Amniotic epithelial cell (primary cell): Measurements from ENCODE around the gene SIK2.

ENCODE experiments used
- DNase-seq: peaks from one replicate; pipeline ENCODE4 v3.0.0-alpha.2; 2010; ENCODE audit warnings: low read depth

SIK2 gene

GRCh38 chr11:111659201-111660115 lies 57.2 kb downstream of the SIK2 start:
- no peak for DNase-seq

- DNase-seq: peak; percentile 23
Observed at GRCh38 chr11:111660822-111661221, 58.6 kb downstream of the SIK2 start.

DNA sequence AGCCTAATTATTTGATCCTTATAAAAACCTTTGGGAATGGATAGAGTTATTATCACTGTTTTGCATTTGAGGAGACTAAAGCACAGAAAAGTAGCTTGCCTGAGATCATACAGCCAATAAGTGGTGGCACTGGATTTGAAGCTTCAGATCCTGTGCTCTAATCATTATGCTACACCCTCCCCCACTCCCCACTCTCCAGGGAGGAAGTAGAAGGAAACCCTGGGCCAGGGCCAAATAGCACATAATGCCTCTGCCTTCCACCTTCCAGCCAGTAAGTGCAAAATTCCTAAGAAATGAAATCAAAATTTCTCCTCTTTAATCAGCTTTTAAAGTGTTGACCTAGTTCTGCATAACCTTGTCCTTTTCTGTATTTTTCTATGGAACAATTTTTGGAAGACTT lies 61.6 kb downstream of the SIK2 start:
- DNase-seq: peak; percentile 20

DNA sequence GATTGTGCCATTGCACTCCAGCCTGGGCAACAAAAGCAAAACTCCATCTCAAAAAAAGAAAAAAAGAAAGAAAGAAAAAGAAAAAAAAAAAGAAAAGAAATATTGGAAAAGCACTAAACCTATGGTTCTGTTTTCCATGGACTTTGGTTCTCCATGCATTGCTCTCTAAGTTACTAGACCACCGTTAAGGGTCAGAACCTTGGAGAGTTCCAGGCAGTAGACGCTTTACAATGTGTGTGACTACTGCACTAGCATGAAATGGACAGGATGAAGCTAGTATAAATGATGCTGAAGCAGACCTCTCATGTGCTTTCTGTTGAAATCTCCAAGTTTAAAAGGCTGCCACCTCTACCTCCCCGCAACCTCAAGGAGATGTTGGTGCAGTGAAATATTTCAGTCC lies 63.5 kb downstream of the SIK2 start:
- peak; percentile 69 for DNase-seq

DNA sequence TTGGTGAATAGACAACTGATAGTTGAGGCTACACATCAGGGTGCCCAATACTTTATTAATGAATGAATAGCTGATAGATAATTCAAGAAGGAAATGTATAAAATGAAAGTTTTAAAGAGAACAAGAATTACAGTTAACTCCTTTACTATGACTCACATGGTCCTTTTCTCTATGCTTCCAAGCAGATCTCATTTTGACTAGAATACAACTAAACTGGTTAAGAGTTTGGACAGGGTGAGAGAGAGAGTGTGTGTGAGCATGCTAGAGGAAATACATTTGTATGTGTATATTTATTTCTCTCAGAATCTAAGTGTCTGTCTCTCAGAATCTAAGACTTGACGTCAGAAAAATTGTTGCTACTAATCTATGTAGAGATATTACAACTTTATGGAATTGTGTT lies 66.7 kb downstream of the SIK2 start:
- no peak for DNase-seq

DNA sequence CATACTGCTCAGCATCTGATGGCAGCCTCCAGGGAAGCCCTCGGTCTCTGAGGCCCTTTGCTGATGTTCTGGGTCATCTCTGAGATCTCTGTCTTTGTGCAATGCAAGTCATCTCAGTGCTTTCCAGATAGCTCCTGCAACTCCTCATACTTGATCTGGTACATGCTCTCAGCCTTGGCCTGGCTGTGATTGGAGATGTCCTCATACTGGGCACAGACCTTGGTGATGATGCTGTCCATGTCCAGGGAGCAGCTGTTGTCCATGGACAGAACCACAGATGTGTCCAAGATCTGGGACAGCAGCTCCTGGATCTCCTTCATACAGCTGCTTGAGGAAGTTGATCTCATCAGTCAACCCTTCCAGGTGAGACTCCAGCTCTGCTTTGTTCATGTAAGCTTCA lies 69.1 kb downstream of the SIK2 start:
- DNase-seq: no peak

DNA sequence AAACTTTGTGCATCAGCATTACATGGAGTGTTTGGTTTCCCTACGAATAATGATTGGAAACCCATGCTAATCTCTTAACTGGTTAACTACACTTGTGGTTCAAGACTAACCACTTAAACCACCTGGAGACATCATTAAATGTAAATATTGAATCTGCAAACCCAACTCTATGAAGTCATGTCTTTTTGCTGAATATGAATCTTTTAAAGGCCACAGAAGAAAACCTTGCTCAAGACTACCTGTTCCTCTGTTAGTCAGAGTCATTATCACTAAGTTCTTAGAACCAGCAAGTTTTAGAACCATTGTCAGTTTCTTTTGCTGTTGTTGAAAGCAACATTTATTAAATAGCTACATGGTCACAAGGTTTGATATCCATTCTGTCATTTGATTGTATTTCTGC lies 70.7 kb downstream of the SIK2 start:
- DNase-seq: no peak

DNA sequence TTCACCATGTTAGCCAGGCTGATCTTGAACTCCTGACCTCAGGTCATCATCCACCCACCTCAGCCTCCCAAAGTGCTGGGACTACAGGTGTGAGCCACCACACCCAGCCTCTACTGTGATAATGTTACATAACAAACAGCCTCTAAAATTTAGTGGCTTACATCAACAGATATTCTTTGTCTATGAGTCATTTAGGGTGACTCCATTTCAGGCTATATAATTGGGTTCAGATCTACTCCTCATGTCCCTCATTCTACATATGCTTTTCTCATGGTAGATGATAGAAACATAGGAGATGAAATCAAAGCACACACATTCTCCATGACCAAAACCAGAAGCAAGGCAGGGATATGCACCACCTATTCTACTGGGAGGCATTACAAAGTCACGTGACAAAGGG lies 72.7 kb downstream of the SIK2 start:
- no peak for DNase-seq

DNA sequence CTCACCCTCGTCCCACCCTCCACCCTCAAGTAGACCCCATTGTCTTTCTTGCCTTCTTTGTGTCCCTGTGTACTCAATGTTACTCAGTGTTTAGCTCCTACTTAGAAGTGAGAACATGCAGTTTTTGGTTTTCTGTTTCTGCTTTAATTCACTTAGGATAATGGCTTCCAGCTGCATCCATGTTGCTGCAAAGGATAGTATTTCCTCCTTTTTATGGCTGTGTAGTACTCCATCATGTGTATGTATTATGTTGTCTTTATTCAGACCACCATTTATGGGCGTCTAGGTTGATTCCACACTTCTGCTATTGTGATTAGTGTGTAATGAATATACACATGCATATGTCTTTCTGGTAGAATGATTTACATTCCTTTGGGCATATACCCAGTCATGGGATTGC lies 73.6 kb downstream of the SIK2 start:
- DNase-seq: no peak

- peak; percentile 44 for DNase-seq
Observed at GRCh38 chr11:111676878-111677585, 74.8 kb downstream of the SIK2 start.

DNA sequence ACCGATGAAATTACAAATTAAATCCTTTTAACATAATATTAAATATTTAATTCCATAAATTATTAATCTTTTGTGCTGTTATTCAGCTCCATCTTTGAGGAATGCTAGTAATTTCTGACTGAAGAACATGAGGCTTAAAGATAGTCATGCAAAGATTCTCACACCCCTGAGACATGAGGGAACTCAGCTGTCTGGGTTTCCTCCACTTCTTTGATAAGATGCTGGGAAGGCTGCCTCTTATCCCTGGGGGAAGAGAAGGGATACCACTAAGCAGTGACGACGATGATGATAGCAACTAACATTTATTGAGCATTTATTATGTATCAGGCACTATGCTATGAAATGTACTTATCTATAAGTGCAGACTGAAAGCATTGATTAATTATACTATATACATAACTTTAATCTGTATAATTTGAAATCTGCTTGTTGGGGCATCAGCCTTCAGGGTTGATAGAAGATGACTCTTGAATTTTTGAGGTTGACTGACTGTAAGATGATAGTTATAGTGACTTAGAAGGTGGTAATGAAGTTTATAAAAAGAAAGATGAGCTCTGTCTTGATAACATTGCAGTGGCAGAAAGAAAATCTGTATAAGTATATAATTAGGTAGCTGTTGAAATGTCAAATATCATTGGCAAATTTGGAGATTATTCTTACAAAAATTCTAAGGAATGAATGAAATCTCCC lies 78.4 kb downstream of the SIK2 start:
- no peak for DNase-seq

- no peak for DNase-seq
Observed at GRCh38 chr11:111683806-111684205, 81.6 kb downstream of the SIK2 start.

DNA sequence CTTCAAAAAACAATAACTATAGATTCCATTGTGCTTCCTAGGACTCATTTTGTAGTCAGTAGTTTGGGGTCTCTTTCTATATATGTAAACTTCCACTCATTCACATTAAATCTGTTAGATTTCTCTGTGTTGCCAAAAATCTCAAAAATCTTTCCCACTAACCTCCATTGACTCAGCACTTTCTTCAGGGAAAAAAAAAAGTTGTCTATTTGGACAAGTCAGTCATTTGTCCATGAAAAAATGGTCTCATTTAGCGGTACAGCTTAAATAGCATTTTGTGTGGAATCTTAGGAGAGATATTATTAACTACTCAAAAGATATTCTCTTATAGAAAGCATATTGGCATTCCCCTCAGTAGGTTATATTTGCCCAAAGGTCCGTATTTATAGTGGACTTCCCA lies 82.0 kb downstream of the SIK2 start:
- no peak for DNase-seq

DNA sequence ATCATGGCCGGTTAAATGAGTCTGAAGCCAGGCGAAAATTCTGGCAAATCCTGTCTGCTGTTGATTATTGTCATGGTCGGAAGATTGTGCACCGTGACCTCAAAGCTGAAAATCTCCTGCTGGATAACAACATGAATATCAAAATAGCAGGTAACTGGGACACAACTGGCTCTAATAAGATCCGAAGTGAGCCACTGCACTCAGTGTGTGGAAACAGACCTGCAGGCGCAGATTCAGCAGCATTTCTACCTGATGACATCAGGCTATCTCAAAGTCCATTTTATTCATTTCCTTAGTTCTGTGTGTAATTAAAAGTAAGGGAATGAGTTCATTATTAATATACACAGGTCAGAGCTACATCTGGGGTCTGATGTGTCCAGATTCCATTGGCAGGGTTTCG lies 85.8 kb downstream of the SIK2 start:
- DNase-seq: no peak

GRCh38 chr11:111691176-111691575 lies 88.9 kb downstream of the SIK2 start:
- DNase-seq: no peak

DNA sequence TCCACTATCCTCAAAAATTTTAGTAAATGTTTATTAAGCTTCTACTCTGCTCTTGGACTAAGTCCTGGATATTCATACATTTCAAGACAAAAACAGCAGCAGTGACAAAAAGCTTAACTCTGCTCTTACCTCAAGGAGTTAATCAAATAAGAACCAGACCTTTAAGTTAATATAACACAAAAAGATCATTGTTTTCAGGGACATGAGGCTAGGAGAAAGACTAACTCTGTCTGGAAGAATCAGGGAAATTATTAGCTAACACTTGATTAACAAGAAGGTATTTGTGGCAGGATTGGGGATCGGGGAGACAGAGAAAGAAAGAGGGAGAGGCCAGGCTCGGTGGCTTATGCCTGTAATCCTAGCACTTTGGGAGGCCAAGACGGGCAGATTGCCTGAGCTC lies 89.5 kb downstream of the SIK2 start:
- no peak for DNase-seq

DNA sequence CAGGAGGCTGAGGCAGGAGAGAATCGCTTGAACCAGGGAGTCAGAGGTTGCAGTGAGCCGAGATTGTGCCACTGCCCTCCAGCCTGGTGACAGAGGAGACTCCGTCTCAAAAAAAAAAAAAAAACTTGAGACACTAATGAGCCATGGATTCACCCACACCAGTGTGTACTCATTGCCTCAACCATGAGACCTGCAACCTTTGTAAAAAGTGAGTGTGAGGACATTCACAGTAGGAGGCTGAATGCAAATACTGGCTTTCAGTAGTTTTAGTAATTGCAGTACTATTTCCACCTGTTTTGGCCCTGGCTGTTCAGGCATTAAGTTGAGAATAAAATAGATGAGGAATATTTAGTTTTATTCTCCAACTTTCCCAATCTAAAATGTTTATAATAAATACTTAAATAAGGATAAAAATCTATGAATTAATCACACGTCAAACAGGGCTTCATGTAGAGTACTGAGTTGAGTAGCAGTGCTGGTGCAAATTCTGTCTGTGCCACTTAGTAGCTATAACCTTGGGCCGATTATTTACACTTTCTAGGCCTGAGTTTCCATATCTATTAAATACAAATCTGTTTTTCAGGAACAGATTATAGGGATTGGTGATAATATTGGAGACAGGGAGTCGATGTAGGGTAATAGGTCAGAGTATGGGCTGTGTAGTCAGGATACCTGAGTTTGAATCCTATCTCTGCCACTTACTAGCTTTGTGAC lies 91.1 kb downstream of the SIK2 start:
- no peak for DNase-seq

DNA sequence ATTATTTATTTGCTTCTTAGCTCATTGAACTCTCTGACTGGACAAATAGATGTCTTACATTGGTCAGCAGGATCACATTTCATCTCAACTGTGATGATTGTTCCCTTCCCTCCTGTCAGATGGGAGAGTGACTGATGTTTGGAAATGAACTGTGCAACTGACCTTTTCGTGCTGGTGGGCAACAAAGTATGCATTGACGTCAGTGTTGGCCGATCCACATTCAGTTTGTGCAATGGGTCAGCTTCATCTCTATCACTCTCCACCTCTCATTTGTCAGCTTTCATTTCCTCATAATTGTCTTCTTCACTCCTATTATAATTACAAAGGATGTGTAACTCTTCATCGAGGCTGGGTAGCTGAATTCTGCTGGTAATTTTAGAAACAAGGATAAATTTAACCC lies 92.6 kb downstream of the SIK2 start:
- DNase-seq: peak; percentile 93

- DNase-seq: peak; percentile 83
Observed at GRCh38 chr11:111696556-111696955, 94.3 kb downstream of the SIK2 start.

- DNase-seq: no peak
Observed at GRCh38 chr11:111697933-111698371, 95.7 kb downstream of the SIK2 start.

DNA sequence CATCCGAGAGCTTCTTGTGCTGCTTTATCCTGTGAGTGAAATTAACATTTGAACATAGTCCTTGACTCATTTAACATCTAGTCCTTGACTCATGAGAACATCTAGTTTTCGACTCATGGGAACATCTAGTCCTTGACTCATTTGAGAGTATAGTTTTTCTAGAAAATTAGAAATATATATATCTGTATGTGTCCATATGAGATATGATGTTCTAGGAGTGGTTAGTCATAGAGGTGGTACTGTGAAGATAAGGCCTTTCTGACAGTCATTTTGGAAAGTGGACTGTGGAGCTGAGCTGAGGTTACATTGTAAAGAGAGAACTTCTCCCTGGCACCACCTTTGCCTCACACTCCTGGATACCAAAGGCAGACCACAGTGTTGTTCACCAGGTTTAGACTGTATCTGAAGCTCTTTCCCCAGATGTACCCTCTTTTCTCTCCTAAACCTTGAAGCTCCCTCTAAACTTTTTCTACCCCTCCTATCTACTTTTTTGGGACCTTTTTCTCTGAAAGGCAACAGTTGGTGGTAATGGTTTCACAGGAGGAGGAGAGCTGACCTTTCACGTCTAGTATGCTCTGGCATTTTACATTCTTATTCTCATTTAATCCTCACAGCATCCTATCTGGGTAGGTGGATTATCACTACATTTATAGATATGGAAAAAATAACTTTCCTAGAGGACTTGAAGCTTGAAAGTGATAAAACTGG lies 96.8 kb downstream of the SIK2 start:
- DNase-seq: peak; percentile 77
